ENCODE data around the gene CDC42EP2. TPM values are rescaled to one million over a fixed set of nuclear protein-coding genes. Genes with fewer than 3 reads are reported as not detected.

CDC42EP2 gene
- total RNA-seq, 1 experiment from 2014 or later: 11.9 TPM

DNA sequence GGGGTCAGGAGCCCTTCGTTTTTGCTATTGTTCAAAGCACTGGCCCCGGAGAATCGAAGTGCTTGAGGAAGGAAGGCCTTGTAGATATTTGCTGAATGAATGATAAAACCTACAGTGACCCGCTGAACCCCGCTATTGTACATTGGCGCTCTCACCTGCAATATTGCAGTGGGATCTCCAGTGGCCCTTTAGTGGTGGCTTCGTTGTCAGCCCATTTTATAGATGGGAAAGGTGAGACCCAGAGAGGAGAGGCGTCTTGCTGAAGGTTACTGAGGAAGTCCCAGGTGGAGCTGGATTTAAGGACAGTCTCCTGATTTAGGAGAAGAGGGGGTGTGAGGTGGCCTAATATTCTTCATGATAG is 1.2 kb downstream of the CDC42EP2 start:
- no peak overlapping the region for H2BK5ac ChIP-seq (ENCODE audit: insufficient read length, low read length)
- H3K4me3 Mint-ChIP-seq: peak overlapping the region; percentile 77 to 88
- H4K5ac ChIP-seq (ENCODE audit: insufficient read length, low read depth, low read length): no peak overlapping the region
- H3K27me3 Mint-ChIP-seq (ENCODE audit: low read depth): peaks cover 33% of the 10 kb centered on the region
- H3K27me3 ChIP-seq (ENCODE audit: insufficient read depth, low read length): no peaks in the 10 kb centered on the region; the same call in 1 of the 2 replicates
- H3K4me2 ChIP-seq (ENCODE audit: insufficient read depth, insufficient read length, low read length): peak overlapping the region; percentile 45
- H2BK20ac ChIP-seq (ENCODE audit: low read depth, low read length, poor library complexity, severe bottlenecking): no peak overlapping the region
- H3K9me3 ChIP-seq (ENCODE audit: control insufficient read depth, low read depth, low read length): no peaks in the 10 kb centered on the region
- no peak overlapping the region for H3K56ac ChIP-seq (ENCODE audit: insufficient read length, low read depth, low read length)
- H2BK12ac ChIP-seq (ENCODE audit: insufficient read length, low read depth, low read length): no peak overlapping the region
- no peak overlapping the region for H4K8ac ChIP-seq (replicated peaks; ENCODE audit: insufficient read length, low read depth, low read length)
- H3T11ph ChIP-seq (ENCODE audit: low read length): no peak overlapping the region
- H3K23ac ChIP-seq (ENCODE audit: insufficient read length, low read depth, low read length): no peak overlapping the region
- H2BK15ac ChIP-seq (ENCODE audit: low read depth, low read length): no peak overlapping the region
- H3K4ac ChIP-seq (ENCODE audit: low read depth, low read length): no peak overlapping the region
- peaks cover 27 to 42% of the 10 kb centered on the region in 2 experiments for H3K4me1 Mint-ChIP-seq
- H3K79me2 ChIP-seq (ENCODE audit: insufficient read depth, low read length): no peaks in the 10 kb centered on the region
- H3K27ac Mint-ChIP-seq: no peak overlapping the region; a peak in 1 of 7 replicates
- no peak overlapping the region for H3K18ac ChIP-seq (ENCODE audit: insufficient read length, low read depth, low read length)
- H3K79me1 ChIP-seq (ENCODE audit: insufficient read depth, low read depth, low read length, poor library complexity, severe bottlenecking): peaks cover 2% of the 10 kb centered on the region
- no peak for DNase-seq
- no peaks in the 10 kb centered on the region for H4K20me1 ChIP-seq (ENCODE audit: control insufficient read depth, insufficient read depth, insufficient read length)
- H3K36me3 Mint-ChIP-seq (ENCODE audit: insufficient read depth in 1 of 3, low read depth in 3 of 3): peaks cover 4 to 6% (median 6%) of the 10 kb centered on the region in 3 experiments; a peak in 6 of 7 replicates
- no peak overlapping the region for H2BK120ac ChIP-seq (ENCODE audit: low read depth, low read length, poor library complexity, severe bottlenecking)
- H3K23me2 ChIP-seq (ENCODE audit: insufficient read length, low read depth, low read length, poor library complexity, severe bottlenecking): peaks cover 17% of the 10 kb centered on the region
- H3K9me3 Mint-ChIP-seq: no peaks in the 10 kb centered on the region
- H3K4me1 ChIP-seq (ENCODE audit: insufficient read depth, low read length): peaks cover 5% of the 10 kb centered on the region; the same call in 1 of the 2 replicates
- TF ChIP-seq, protein P1, sequence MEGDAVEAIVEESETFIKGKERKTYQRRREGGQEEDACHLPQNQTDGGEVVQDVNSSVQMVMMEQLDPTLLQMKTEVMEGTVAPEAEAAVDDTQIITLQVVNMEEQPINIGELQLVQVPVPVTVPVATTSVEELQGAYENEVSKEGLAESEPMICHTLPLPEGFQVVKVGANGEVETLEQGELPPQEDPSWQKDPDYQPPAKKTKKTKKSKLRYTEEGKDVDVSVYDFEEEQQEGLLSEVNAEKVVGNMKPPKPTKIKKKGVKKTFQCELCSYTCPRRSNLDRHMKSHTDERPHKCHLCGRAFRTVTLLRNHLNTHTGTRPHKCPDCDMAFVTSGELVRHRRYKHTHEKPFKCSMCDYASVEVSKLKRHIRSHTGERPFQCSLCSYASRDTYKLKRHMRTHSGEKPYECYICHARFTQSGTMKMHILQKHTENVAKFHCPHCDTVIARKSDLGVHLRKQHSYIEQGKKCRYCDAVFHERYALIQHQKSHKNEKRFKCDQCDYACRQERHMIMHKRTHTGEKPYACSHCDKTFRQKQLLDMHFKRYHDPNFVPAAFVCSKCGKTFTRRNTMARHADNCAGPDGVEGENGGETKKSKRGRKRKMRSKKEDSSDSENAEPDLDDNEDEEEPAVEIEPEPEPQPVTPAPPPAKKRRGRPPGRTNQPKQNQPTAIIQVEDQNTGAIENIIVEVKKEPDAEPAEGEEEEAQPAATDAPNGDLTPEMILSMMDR (conservative IDR thresholded peaks at IDR 0.05): peak; percentile 5; the same call in 1 of the 3 replicates
- no peak overlapping the region for H3K27ac ChIP-seq (ENCODE audit: insufficient read length, low read depth, low read length)
- H2AFZ ChIP-seq (ENCODE audit: low read length): no peak overlapping the region
- H3K14ac ChIP-seq (ENCODE audit: insufficient read depth, low read length): no peak overlapping the region
- H3K9ac ChIP-seq (ENCODE audit: extremely low read depth, insufficient read length, low read length): no peak overlapping the region
- no peak overlapping the region for H2AK5ac ChIP-seq (ENCODE audit: insufficient read length, low read length)
- WGBS (ENCODE audit: extremely low coverage, insufficient read length, low lambda C conversion rate): no CpG with 5 or more reads among the region's 8 CpGs
- no peak overlapping the region for H4K91ac ChIP-seq (ENCODE audit: insufficient read length, low read depth, low read length)

Measured in H9 (cell line).